Ovary (tissue), 10 donors: ENCODE data around the gene TOMM22. TPM values are rescaled to one million over a fixed set of nuclear protein-coding genes. Genes with fewer than 3 reads are reported as not detected.

Source experiments
- DNase-seq, 5 donors: peaks; one replicate each; pipeline ENCODE4 v3.0.0-alpha.2; 2019 to 2020
- H3K27ac ChIP-seq, 2 donors: fragments of 200-600 bp; one replicate each; pipeline versions ENCODE4 v1.5.1 to v1.8.0; 2019 to 2022
- H3K27me3 ChIP-seq: fragments of 200-600 bp; one replicate; pipeline ENCODE4 v1.8.0; 2022
- H3K36me3 ChIP-seq: fragments of 200-600 bp; sonication (generic); one replicate; pipeline ENCODE4 v1.5.1; 2019
- H3K4me1 ChIP-seq: one replicate; pipeline ENCODE4 v1.8.1; 2013; ENCODE audit warnings: mild to moderate bottlenecking, moderate library complexity; ENCODE audit not compliant: insufficient read depth
- H3K4me3 ChIP-seq: fragments of 200-600 bp; sonication (generic); one replicate; pipeline ENCODE4 v1.5.1; 2017
- H3K9me3 ChIP-seq, 2 donors: fragments of 200-600 bp in 1 of 2; sonication (generic) in 1 of 2; one replicate each; pipeline versions ENCODE4 v1.5.1 to v1.8.1; 2013 to 2019; ENCODE audit warnings: mild to moderate bottlenecking in 1 of 2, moderate library complexity in 1 of 2
- CTCF ChIP-seq, 3 donors: fragments of 450-650 bp in 2 of 3; fragments of 200-600 bp in 1 of 3; IDR thresholded peaks; one replicate each; pipeline versions ENCODE4 v1.5.1 to v1.8.0; 2016 to 2022; ENCODE audit warnings: antibody characterized with exemption in 3 of 3, mild to moderate bottlenecking in 1 of 3
- EP300 ChIP-seq: sonication (generic); formaldehyde crosslinking; IDR thresholded peaks from one replicate; pipeline ENCODE4 v1.6.1; 2017; ENCODE audit warnings: antibody characterized with exemption
- POLR2A ChIP-seq: fragments of 450-650 bp; IDR thresholded peaks from one replicate; pipeline ENCODE4 v1.6.1; 2017; ENCODE audit warnings: antibody characterized with exemption, mild to moderate bottlenecking, moderate library complexity
- WGBS, 3 donors: extraction: QIAGEN DNeasy Blood & Tissue Kit in 1 of 3; methylation state at CpG; one replicate each; pipeline versions ENCODE4 v1.1.5 to v1.1.7; 2013 to 2017; 5-methylcytosine and 5-hydroxymethylcytosine counted together
- intact Hi-C, 4 donors: fragments of 100-400 bp; cut with DNase I; formaldehyde crosslinking; loops; one replicate each; pipeline versions ENCODE4 v1.11.0 to v1.15.1; 2022 to 2023
- long read RNA-seq, 3 donors: library from polyadenylated mRNA in 2 of 3; unstranded in 2 of 3; transcript quantifications; one replicate each; pipeline ENCODE4 v2.0.0 and lab custom pipeline, GENCODE V29; 2021 to 2026
- polyA plus RNA-seq, 2 donors: library from polyadenylated mRNA; stranded (reverse); fragments of 200-250 nt in 1 of 2; fragments of 350-450 nt in 1 of 2; fragmentation: Illumina TruSeq in 1 of 2; extraction: RNeasy Lipid Tissue Mini Kit (QIAGEN cat#74804) in 1 of 2; gene quantifications; one replicate each; pipeline ENCODE4 v1.2.3, GENCODE V29; 2013 to 2014
- total RNA-seq, 7 donors: library from RNA; depleted of rRNA in 2 of 7; stranded (reverse); fragments of >200 nt in 2 of 7; fragmentation: NEBNext Ultra II Directional in 3 of 7; extraction: Animal tissue kit (Norgen Biotek cat#: 25700) in 3 of 7; gene quantifications; one replicate each; pipeline versions ENCODE4 v1.1.0 to v1.2.4, GENCODE V29; 2016 to 2023
- donor health status: DM: no; HTN: no; CAD: no; lungs with moderate emphysema.
- donor health status: DM: no; HTN: no; CAD: no.
- donor health status: Bipolar disorder and iron deficiency.
- donor health status: DM: yes; HTN: yes; CAD: no.
- donor health status: DM: no; HTN: no; CAD: no.
- donor health status: DM: yes; HTN: yes; CAD: no.

Gene TOMM22
- total RNA-seq (10 to 100 TPM; 30.0 to 68.3 (median 57.7) TPM), polyA plus RNA-seq (10 to 100 TPM; 30.6 to 96.3 TPM)
- long read RNA-seq, donor 1, transcript TOMM22-201 (4 exons, 2,040 nt), result major isoform, 119 of 119 reads
- long read RNA-seq, donor 1, partial matches to known transcripts, result 0 of 119 reads
- long read RNA-seq, donor 1, other reads (novel, unspliced or antisense), result 0 of 119 reads
- long read RNA-seq, donor 2, transcript TOMM22-201 (4 exons, 2,040 nt), result major isoform, 73 of 76 reads
- long read RNA-seq, donor 2, partial matches to known transcripts, result 0 of 76 reads
- long read RNA-seq, donor 2, other reads (novel, unspliced or antisense), result 0 of 76 reads
- long read RNA-seq, donor 3, transcript TOMM22-201 (4 exons, 2,040 nt), result major isoform, 43 of 49 reads
- long read RNA-seq, donor 3, partial matches to known transcripts, result 0 of 49 reads
- long read RNA-seq, donor 3, other reads (novel, unspliced or antisense), result 5 of 49 reads

GRCh38 chr22:38681582-38682335 lies at the start of gene TOMM22:
TSS of gene TOMM22 (plus strand) at chr22:38681957. CDS start at chr22:38681979, 22 bp downstream.
- 0 to 1% (median 0%) methylated on average over 59 to 60 of the region's 60 CpGs for WGBS, 3 donors
- intact Hi-C loops, result no loop called here

GRCh38 chr22:38632528-38632927 lies 49.2 kb upstream of the TOMM22 start:
- DNase-seq, result no peak
- no peaks in the 10 kb centered on the region for H3K9me3 ChIP-seq
- no peak overlapping the region for H3K4me3 ChIP-seq
- H3K27me3 ChIP-seq, result no peaks in the 10 kb centered on the region
- WGBS, 3 donors, result 79 to 86% (median 85%) methylated on average over 3 of the region's 3 CpGs
- no peaks in the 10 kb centered on the region for H3K36me3 ChIP-seq
- no peak overlapping the region for H3K27ac ChIP-seq
- no peak for TF ChIP-seq EP300
- no peak for TF ChIP-seq POLR2A
- TF ChIP-seq CTCF (IDR thresholded peaks at IDR 0.05), result no peak
- intact Hi-C loops, result no loop called here
- H3K4me1 ChIP-seq, result no peaks in the 10 kb centered on the region

More at GRCh38 chr22:38681582-38682335, at the start of gene TOMM22:
- Histone ChIP-seq H3K27me3 (no peaks in the 10 kb centered on the region), H3K9me3 (no peaks in the 10 kb centered on the region), H3K36me3 (no peaks in the 10 kb centered on the region), H3K4me1 (peaks cover 4% of the 10 kb centered on the region), H3K4me3 (peak within 1 kb of the TSS; percentile 99), H3K27ac (no peak within 1 kb of the TSS)
- TF ChIP-seq CTCF (IDR thresholded peaks at IDR 0.05) (peak; percentile 35 to 61 (median 38)), POLR2A (no peak)
- DNase-seq, result peak; percentile 80 to 91 (median 83)

- intact Hi-C loops, result no loop called here
- TF ChIP-seq EP300, result no peak
- TF ChIP-seq POLR2A, result no peak
- no peak for TF ChIP-seq CTCF (IDR thresholded peaks at IDR 0.05)
- no peaks in the 10 kb centered on the region for H3K9me3 ChIP-seq
Measured at GRCh38 chr22:38638216-38638615, 43.5 kb upstream of the TOMM22 start.

GRCh38 chr22:38638728-38639127 lies 43.0 kb upstream of the TOMM22 start:
- H3K4me3 ChIP-seq, result no peak overlapping the region
- H3K27me3 ChIP-seq, result no peaks in the 10 kb centered on the region
- TF ChIP-seq POLR2A, result no peak
- TF ChIP-seq EP300, result no peak
- no peak for TF ChIP-seq CTCF (IDR thresholded peaks at IDR 0.05)
- H3K27ac ChIP-seq, result no peak overlapping the region
- WGBS, 3 donors, result 45 to 79% (median 54%) methylated on average over 3 of the region's 3 CpGs
- no peak for DNase-seq
- H3K36me3 ChIP-seq, result no peaks in the 10 kb centered on the region
- intact Hi-C loops, result no loop called here
- no peaks in the 10 kb centered on the region for H3K9me3 ChIP-seq
- no peaks in the 10 kb centered on the region for H3K4me1 ChIP-seq

More at GRCh38 chr22:38638216-38638615, 43.5 kb upstream of the TOMM22 start:
- no peak overlapping the region for H3K4me3 ChIP-seq
- H3K27me3 ChIP-seq, result no peaks in the 10 kb centered on the region
- H3K36me3 ChIP-seq, result no peaks in the 10 kb centered on the region
- WGBS, 3 donors, result 83 to 98% (median 87%) methylated on average over 2 of the region's 2 CpGs
- no peak overlapping the region for H3K27ac ChIP-seq
- no peak for DNase-seq
- no peaks in the 10 kb centered on the region for H3K4me1 ChIP-seq
